HG03565 (cell line): Measurements from ENCODE around the gene PAPPA.

Experiments used
- ATAC-seq: cut with Tn5 transposase; IDR thresholded peaks from one replicate; pipeline ENCODE4 v1.9.1; 2021; ENCODE audit warnings: mild to moderate bottlenecking, moderate library complexity; ENCODE audit not compliant: unreplicated experiment

Gene PAPPA

GRCh38 chr9:116336133-116336862 lies 182.7 kb downstream of the PAPPA start:
- ATAC-seq: no peak

GRCh38 chr9:116337015-116337414 lies 183.4 kb downstream of the PAPPA start:
- ATAC-seq: no peak

- ATAC-seq: no peak
Measured at GRCh38 chr9:116340270-116340669, 186.7 kb downstream of the PAPPA start.

- no peak for ATAC-seq
Measured at GRCh38 chr9:116342061-116342460, 188.5 kb downstream of the PAPPA start.

- ATAC-seq: no peak
Measured at GRCh38 chr9:116342941-116343340, 189.3 kb downstream of the PAPPA start.

- no peak for ATAC-seq
Measured at GRCh38 chr9:116344416-116344815, 190.8 kb downstream of the PAPPA start.

- no peak for ATAC-seq
Measured at GRCh38 chr9:116345393-116345792, 191.8 kb downstream of the PAPPA start.

- no peak for ATAC-seq
Measured at GRCh38 chr9:116345817-116346216, 192.2 kb downstream of the PAPPA start.

GRCh38 chr9:116349684-116350083 lies 196.1 kb downstream of the PAPPA start:
- ATAC-seq: no peak

GRCh38 chr9:116350213-116350612 lies 196.6 kb downstream of the PAPPA start:
- no peak for ATAC-seq

- ATAC-seq: no peak
Measured at GRCh38 chr9:116352958-116353357, 199.4 kb downstream of the PAPPA start.

GRCh38 chr9:116355153-116355921 lies 201.7 kb downstream of the PAPPA start:
- ATAC-seq: no peak

- no peak for ATAC-seq
Measured at GRCh38 chr9:116358251-116358650, 204.7 kb downstream of the PAPPA start.

- ATAC-seq: no peak
Measured at GRCh38 chr9:116360016-116360415, 206.4 kb downstream of the PAPPA start.

- ATAC-seq: no peak
Measured at GRCh38 chr9:116360989-116361388, 207.4 kb downstream of the PAPPA start.

GRCh38 chr9:116361547-116361946 lies 208.0 kb downstream of the PAPPA start:
- ATAC-seq: no peak

GRCh38 chr9:116362493-116362892 lies 208.9 kb downstream of the PAPPA start:
- ATAC-seq: no peak

GRCh38 chr9:116365056-116365471 lies 211.5 kb downstream of the PAPPA start:
- no peak for ATAC-seq

- ATAC-seq: no peak
Measured at GRCh38 chr9:116366241-116366640, 212.7 kb downstream of the PAPPA start.

GRCh38 chr9:116368680-116369079 lies 215.1 kb downstream of the PAPPA start:
- no peak for ATAC-seq

GRCh38 chr9:116369706-116370105 lies 216.1 kb downstream of the PAPPA start:
- ATAC-seq: no peak

- no peak for ATAC-seq
Measured at GRCh38 chr9:116370556-116370955, 217.0 kb downstream of the PAPPA start.
